Hypothalamus (tissue), 51 donors: ENCODE measurements around the gene VEGFA.

Experiments
- DNase-seq, 51 donors: peaks; one replicate each; lab custom pipeline; 2025; lab: John Stamatoyannopoulos, UW

The VEGFA gene

DNA sequence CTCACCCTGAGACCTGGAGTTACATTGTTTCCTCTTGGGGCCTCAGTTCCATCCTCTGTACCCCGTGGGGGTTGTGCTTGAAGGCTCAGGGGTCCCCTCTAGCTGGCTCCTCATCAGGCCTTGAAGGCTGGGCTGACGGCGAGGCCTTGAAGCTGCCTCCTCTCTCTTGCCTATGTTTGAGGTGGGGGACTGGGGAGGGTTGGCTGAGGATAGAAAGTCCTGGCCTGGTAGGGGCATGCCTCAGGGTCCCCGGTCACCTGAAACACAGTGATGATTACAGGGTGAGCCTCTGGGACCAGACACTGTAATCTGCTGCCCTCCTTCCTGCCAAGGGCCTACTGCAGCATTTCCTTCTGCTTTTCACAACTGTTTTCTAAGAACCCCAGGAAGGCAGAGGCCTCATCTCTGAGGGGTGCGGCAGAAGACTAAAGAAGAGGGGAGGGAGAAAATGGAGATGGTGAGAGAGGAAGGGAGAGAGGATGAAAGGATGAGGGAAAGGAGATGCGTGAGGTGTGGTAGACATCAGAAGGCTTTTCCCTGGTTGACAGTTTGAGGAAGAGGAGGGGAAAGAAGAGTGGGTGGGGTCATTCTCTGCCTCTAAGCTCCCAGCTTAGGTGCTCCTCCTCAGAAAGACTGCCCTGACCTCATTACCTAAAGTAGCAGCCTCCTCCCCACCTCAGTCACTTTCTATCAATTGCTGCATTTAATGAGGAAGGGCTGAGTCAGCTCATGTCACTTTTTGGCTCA lies 29.7 kb downstream of the VEGFA start:
- no peak for DNase-seq

- no peak for DNase-seq
Observed at GRCh38 chr6:43800298-43800623, 30.2 kb downstream of the VEGFA start.

- DNase-seq = no peak
Observed at GRCh38 chr6:43800746-43801494, 30.9 kb downstream of the VEGFA start.

DNA sequence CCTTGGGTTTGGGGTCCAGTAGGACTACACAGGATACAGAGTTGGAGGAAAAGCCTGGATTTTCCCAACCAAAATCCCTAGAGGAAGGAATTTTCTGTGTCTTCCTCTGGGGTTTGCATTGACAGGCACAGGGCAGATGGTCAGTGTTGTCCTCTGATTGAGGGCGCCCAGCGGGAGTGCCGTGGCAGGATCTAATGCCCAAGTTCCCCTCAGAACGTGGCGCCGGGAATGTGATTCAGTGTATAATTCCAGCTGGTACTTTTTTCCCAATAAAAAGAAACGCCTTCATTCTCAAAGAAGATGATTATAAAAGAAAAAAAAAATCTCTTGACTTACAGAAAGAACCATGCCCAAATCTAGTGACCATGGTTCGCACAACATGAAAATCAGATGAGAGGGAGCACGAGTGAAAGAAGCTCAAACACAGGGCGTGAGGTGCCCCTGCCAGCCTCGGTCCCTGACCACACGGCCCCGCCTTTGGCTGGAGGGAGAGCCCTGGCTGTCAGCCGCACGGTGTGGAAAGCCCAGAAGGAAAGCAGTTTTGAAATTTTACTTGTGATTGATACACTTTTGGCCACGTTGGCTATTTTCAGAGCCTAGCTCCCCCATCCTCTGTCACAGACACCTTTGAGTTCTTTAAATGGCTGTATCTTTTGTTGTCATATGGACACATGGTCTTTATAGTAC lies 31.6 kb downstream of the VEGFA start:
- no peak for DNase-seq

DNA sequence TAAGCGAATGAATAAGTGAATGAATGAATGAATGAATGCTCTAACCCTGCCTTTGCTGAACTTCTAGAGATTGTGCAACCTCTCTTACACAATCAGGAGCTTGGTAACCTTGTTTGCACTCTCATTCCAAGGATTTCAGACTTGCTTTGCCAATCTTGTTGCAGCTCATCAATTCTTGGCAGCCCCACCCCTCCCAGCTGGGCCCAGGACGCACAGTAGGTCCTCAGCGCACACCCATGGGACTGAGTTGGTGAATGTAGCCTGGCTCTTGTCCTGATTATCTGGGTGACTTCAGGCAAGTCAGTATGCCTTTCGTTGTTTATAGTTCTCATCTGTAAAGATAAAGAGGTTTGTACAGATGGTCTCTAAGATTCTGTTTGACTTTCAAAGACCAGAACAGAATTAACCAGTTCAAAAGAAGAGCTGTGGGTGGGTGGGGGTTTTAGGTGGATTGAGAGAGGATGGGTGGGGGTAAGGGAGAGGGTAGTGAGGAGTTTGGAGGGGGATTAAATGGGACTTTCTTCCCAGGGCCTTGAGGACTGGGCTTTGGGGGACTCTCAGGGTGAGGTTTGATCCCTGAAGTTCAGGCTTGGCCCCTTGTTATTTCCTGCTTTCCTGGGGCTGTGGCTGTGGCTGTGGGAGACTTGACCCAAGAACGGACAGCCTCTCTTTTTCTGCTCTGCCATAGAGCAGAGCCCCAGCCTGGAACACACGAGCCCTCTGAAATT lies 33.2 kb downstream of the VEGFA start:
- DNase-seq = no peak

DNA sequence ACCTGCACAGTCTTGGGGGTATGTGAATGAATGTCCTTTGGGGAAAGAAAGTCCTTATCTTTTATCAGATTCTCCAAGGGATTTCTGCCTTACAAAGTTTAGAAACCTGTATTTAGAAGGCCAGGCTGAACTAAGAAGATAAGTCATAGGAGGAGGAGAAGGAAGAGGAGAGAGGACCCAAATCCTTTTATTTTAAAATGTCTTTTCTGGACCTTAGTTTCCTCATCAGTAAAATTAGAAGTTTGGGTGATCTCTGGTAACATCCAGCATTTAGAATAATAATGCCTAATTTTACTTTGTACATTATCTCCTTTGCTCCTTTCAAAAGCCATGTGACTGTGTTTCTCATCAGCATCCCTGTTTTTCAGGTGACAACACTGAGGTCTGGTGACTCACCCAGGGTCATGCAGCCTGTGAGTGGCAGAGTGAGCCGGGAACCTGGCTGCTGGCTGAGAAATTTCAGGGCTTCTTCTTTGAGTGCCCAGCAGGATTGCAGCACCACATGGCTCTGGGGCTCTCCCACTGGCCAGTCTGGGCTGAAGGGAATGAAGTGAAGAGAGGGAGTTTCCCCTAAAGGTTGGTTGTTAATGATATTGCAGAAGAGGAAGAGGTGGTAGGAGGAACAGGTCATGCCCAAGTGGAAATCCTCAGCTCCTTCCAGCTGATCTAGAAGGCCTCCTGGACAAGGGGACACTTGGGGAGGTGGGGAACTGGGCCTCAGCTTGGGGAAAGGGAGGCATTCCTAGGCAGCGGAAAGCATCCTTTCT lies 34.0 kb downstream of the VEGFA start:
- no peak for DNase-seq

DNA sequence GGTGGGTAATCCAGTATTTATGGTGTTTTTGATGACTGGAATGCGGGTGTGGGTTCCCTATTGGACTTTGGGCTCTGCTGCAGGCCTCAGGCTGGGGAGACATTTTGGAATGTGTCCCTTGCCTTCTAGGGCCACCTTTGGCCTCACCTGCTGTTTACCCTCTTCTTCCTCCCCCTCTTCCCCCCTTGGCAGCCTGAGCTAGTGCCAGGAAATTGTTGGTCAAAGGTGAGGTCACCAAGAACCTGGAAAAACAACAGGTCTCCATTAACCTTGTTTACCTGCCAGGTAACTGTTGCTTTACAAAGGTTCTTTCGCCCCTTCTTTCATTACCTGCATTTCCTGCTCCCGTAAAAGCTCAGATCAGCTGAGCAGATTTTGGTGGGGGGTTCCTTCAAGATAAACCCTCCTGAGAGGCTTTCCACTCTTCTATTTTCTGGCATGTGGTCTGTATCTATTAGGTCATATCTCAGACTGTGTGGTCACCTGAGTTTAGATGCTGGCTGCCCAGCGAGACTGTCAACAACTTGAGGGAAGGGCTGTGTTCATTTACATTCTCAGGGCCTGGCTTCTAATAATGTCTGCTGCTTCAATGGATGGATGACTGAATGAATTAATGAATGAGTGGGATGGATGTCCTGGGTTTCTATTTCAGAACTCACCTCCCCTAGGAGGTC lies 34.7 kb downstream of the VEGFA start:
- no peak for DNase-seq

DNA sequence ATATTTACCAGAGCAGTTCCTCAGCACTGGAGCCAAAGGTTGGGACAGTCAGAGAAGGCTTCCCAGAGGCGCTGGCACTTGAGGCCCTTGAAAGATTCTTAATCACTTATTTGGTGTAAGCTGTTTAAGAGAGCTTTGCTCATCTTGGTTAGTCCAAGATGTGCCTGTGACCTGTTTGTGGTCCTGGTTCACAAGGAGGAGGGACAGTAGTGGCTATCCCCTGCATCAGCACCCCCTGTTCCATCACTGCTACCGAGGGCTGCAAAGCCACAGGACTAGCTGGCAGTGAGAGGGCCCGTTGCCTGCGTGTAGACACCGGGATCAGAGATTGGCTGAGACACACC lies 35.7 kb downstream of the VEGFA start:
- DNase-seq = no peak

DNA sequence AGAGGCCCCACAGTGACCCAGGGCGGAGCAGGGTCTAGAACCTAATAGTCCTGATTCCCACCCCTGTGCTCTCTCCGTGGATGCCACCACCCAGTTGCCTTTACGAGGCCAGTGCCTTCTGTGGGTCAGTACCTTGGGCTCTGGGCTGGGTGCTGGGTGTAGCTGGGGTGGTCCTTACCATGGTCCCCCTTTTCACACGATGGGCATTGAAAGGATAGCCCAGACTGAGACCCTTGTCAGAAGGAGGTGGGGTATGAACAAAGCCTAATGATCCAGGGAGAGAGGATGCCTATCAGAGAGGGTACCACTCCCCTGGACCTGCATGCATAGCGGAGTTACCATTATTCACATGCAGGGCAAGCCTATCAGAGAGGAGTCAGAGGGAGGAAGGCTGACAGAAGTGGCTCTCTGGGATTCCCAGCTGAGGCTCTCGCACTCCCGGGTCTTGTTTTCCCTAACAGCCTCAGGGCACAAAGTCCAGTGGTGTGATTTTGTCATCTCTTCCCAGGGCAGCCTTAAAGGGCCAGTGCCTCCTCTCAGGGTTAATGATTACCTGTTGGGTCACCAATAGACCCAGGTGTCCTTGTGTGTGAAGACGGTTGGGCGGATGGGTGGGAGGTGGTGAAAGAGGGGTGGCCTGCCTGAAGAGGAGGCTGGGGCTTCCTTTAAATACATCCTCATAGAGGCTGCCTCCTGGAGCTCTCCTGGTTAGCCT lies 36.2 kb downstream of the VEGFA start:
- no peak for DNase-seq

DNA sequence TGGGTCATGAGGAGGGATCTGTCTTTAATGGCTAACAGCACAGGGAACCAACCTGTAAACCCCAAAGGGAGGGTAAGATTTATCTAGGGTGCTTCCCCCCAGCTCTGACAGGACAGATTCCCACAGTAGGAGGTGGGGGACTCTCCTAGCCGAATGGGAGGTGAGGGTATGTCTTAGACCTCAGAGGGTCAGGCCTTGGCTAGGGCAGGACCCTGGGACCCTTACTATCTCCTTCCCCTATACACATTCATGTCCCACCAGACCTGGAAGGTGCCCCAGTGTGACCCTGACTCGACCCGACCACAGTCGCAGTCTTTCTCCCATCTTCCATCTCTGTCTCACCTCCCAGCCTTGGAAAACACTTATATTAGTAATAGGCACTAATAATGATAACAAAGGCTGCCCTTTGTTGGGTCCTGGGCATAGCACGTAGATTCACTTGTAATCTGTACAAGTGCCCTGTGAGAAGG lies 36.8 kb downstream of the VEGFA start:
- DNase-seq = no peak

GRCh38 chr6:43807228-43808061 lies 37.4 kb downstream of the VEGFA start:
- DNase-seq = no peak

- DNase-seq = no peak
Observed at GRCh38 chr6:43808412-43808811, 38.4 kb downstream of the VEGFA start.

DNA sequence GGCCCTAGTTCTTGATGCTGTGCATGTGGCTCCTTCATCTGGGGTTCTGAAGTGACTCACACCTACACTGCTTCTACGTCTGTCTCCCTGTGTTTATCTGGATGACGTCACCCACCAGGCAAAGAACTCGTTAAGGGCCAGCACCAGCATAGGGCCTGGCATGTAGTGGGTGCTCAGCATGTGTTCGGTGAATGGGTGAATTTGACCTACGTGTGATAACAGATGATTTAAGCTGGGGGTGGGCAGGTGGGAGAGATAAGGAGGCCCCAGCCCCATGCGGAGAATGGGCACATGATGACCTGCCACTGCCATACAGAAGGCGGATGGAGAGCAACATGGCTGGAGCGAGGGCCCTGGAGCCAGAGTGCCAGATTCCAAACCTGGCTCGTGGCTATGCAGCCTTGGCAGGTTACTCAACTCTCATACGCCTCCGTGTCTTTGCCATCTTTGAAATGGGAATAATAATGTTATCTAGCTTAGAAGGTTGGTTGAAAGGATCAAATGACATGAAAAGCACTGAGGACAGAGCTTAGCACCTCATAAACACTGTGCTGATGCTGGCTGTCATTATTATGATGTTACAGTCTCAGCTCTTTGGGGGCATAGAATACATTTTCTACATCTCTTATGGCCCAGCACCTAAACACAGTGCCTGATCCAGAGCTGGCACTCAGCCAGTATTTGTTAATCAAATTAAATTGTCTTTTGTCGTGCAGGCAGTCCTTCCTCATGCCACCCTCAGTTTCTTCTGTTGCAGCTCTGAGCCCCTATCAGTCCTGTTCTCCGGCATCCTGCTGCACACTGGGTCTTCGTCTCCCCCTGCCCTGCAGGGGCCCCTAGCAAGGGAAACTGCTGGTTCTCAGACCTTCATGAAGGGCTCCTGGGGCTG lies 39.6 kb downstream of the VEGFA start:
- DNase-seq = no peak

- DNase-seq = no peak
Observed at GRCh38 chr6:43810965-43811732, 41.1 kb downstream of the VEGFA start.

GRCh38 chr6:43811733-43812099 lies 41.7 kb downstream of the VEGFA start:
- DNase-seq = no peak

DNA sequence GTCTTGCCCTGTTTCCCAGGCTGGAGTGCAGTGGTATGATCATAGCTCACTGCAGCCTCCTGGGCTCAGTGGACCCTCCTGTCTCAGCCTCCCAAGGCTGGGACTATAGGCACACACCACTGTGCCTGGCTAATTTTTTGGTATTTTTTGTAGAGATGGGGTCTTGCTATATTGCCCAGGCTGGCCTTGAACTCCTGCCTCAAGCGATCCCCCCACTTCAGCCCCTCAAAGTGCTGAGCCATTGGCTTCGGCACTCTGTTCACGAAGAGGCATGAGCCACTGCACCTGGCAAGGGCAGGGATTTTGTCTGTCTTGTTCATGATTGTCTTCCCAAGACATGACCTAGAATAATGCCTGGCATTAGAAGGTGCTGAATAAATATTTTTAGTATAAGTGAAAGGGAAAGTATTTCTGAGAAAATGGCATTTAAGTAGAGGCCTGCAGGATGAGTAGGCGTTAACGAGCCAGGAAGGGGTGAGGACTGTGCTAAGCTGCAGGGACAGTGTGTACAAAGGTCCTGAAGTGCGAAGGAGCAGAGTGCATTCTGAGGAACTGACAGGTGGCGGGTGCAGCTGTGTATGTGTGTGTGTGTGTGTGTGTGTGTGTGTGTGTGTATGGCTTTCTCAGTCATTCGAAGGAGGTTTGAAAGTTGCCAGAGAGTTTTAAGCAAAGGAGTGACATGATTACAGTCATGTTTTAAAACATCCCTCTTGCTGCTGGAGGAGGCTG lies 43.0 kb downstream of the VEGFA start:
- DNase-seq = no peak
